ENCODE data around the gene TMBIM4. TPM values are rescaled to one million over a fixed set of nuclear protein-coding genes. Genes with fewer than 3 reads are reported as not detected.

Gene TMBIM4
- total RNA-seq, 2 donors from 2014 or later: 43.7 to 89.2 TPM

DNA sequence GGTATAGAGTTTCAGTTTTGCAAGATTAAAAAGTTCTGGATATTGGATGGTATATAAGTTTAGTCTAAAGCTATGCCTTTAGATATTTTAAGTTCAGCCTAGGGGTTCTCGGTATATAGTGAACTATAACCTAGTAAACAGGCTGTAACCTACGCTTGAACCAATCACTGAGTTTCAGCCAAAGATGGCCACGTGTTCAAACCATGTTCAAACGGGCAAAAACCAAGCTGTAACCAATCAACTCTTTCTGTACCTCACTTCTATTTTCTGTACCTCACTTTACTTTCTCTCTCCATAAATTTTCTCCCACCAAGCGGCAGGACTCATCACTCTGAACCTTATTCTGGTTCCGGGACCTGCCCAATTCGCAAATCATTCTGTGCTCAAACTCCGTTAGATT lies 1.4 kb downstream of the TMBIM4 start:
- ATAC-seq (no peak), DNase-seq (ENCODE audit: low spot score) (no peak)
- Mint-ChIP-seq H3K27ac (peak overlapping the region; percentile 98 to 100), H3K4me1 (ENCODE audit: low read depth in 2 of 2) (peaks cover 54 to 60% of the 10 kb centered on the region in 2 donors), H3K4me3 (peak overlapping the region; percentile 98), H3K27me3 (no peaks in the 10 kb centered on the region), H3K9me3 (peaks cover 4% of the 10 kb centered on the region), H3K36me3 (peaks cover 34% of the 10 kb centered on the region)

DNA sequence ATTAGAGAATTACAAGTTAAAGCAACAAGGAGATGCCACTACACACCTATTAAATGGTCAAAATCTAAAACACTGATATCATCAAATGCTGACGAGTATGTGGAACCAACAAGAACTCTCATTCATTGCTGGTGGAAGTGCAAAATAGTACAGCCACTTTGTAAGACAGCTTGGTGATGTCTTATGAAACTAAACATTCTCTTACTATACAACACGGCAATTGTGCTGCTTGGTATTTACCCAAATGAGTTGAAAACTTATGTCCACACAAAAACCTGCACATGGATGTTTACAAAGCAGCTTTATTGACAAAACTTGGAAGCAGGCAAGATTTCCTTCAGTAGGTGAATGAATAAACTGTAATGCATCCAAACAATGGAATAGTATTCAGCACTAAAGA lies 3.2 kb downstream of the TMBIM4 start:
- ATAC-seq: no peak
- peaks cover 35% of the 10 kb centered on the region for H3K36me3 Mint-ChIP-seq
- H3K9me3 Mint-ChIP-seq: peaks cover 4% of the 10 kb centered on the region
- H3K4me3 Mint-ChIP-seq: peak overlapping the region; percentile 98
- DNase-seq (ENCODE audit: low spot score): no peak
- H3K4me1 Mint-ChIP-seq (ENCODE audit: low read depth in 2 of 2): peaks cover 67 to 77% of the 10 kb centered on the region in 2 donors
- H3K27me3 Mint-ChIP-seq: no peaks in the 10 kb centered on the region
- peak overlapping the region; percentile 98 to 100 for H3K27ac Mint-ChIP-seq

DNA sequence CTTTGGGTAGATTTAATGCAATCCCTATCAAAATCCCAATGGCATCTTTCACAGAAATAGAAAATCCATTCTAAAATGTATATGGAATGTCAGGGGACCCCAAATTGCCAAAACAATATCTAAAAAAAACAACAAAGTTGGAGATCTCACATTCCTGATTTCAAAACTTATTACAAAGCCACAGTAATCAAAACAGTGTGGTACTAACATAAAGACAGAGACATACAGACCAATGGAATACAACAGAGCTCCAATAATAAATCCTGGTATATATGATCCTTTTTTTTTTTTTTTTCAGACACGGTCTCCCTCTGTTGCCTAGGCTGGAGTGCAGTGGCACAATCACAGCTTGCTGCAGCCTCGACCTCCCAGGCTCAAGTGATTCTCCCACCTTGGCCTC lies 4.7 kb downstream of the TMBIM4 start:
- Mint-ChIP-seq H3K4me1 (ENCODE audit: low read depth in 2 of 2) (peaks cover 58 to 69% of the 10 kb centered on the region in 2 donors), H3K4me3 (no peak overlapping the region), H3K36me3 (peaks cover 35% of the 10 kb centered on the region), H3K9me3 (peaks cover 4% of the 10 kb centered on the region), H3K27me3 (no peaks in the 10 kb centered on the region), H3K27ac (peak overlapping the region in 1 of 2 donors; percentile 47)
- DNase-seq (ENCODE audit: low spot score) (no peak), ATAC-seq (no peak)

DNA sequence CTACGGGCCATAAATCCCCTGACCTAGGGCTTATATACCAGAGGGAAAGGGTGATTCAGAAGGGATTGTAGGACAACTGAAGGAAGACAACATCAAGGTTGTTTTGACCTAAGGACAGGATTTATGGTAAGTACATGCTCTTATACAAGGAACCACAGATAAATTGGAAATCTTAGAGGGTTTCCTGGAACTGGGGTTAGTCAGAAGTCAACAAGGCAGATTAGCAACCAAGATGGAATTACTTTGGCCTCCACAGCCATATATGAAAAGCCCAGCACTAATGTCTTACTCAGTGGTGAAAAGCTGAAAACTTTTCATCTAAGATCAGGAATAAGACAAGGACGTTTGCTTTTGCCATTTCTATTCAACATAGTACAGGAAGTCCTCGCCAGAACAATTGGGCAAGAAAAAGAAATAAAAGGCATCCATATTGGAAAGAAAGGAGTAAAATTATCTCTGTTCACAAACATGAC lies 5.4 kb downstream of the TMBIM4 start:
- peak overlapping the region; percentile 48 for H3K4me3 Mint-ChIP-seq
- ATAC-seq: no peak
- H3K4me1 Mint-ChIP-seq (ENCODE audit: low read depth in 2 of 2): peaks cover 62 to 76% of the 10 kb centered on the region in 2 donors
- DNase-seq (ENCODE audit: low spot score): no peak
- peak overlapping the region; percentile 58 to 76 for H3K27ac Mint-ChIP-seq
- H3K9me3 Mint-ChIP-seq: peaks cover 4% of the 10 kb centered on the region
- no peaks in the 10 kb centered on the region for H3K27me3 Mint-ChIP-seq
- peaks cover 41% of the 10 kb centered on the region for H3K36me3 Mint-ChIP-seq

DNA sequence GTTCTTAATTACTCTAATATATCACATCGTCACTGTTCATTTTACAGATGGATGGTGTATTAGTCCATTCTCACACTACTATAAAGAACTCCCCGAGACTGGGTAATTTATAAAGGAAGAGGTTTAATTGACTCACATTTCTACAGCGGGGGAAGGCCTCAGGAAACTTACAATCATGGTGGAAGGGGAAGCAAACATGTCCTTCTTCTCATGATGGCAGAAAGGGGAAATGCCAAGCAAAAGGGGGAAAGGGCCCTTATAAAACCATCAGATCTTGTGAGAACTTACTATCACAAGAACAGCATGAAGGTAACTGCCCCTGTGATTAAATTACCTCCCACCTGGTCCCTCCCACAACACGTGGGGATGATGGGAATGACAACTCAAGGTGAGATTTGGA lies 6.5 kb downstream of the TMBIM4 start:
- DNase-seq (ENCODE audit: low spot score) (no peak), ATAC-seq (no peak)
- Mint-ChIP-seq H3K27me3 (no peaks in the 10 kb centered on the region), H3K27ac (peak overlapping the region in 1 of 2 donors; percentile 76), H3K4me3 (no peak overlapping the region), H3K9me3 (peaks cover 4% of the 10 kb centered on the region), H3K4me1 (ENCODE audit: low read depth in 2 of 2) (peaks cover 58 to 71% of the 10 kb centered on the region in 2 donors), H3K36me3 (peaks cover 36% of the 10 kb centered on the region)

DNA sequence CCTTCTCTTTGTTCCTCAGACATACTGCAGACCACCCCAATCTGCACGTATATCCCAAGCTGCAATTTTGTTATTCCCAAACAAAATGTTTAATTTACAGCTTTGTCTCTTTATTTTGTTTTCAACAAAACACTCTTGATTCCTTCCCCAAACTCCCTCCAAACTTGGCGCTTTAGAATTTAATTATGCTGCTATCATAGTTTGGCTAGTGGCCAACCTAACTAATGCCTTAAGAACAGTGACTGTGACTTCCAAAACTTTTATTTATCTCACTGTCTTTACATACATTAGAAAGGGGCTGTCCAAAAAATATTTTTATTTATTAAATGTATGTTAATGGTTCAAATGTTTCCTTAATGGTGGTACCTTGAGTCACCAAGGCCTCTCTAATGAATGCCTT lies 7.1 kb downstream of the TMBIM4 start:
- ATAC-seq (no peak), DNase-seq (ENCODE audit: low spot score) (no peak)
- peaks cover 4% of the 10 kb centered on the region for H3K9me3 Mint-ChIP-seq
- H3K4me3 Mint-ChIP-seq: no peak overlapping the region
- H3K36me3 Mint-ChIP-seq: peaks cover 36% of the 10 kb centered on the region
- H3K27ac Mint-ChIP-seq: peak overlapping the region in 1 of 2 donors; percentile 76
- H3K27me3 Mint-ChIP-seq: no peaks in the 10 kb centered on the region
- H3K4me1 Mint-ChIP-seq (ENCODE audit: low read depth in 2 of 2): peaks cover 55 to 66% of the 10 kb centered on the region in 2 donors

DNA sequence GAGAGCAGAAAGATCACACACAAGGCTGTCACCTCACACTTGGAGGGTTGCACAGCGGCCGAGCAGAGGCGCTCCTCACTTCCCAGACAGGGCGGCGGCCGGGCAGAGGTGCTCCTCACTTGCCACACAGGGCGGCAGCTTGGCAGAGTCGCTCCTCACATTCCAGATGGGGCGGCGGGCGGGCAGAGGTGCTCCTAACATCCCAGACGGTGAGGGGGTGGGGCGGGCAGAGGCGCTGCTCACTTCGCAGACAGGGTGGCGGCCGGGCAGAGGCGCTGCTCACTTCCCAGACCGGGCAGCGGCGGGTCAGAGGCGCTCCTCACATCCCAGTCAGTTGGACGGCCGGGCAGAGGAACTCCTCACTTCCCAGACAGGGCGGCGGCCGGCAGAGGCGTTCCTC lies 9.1 kb downstream of the TMBIM4 start:
- no peak overlapping the region for H3K4me3 Mint-ChIP-seq
- H3K9me3 Mint-ChIP-seq: no peaks in the 10 kb centered on the region
- DNase-seq (ENCODE audit: low spot score): no peak
- H3K36me3 Mint-ChIP-seq: peaks cover 26% of the 10 kb centered on the region
- no peaks in the 10 kb centered on the region for H3K27me3 Mint-ChIP-seq
- H3K27ac Mint-ChIP-seq: no peak overlapping the region
- peaks cover 58 to 68% of the 10 kb centered on the region in 2 donors for H3K4me1 Mint-ChIP-seq (ENCODE audit: low read depth in 2 of 2)
- ATAC-seq: no peak

DNA sequence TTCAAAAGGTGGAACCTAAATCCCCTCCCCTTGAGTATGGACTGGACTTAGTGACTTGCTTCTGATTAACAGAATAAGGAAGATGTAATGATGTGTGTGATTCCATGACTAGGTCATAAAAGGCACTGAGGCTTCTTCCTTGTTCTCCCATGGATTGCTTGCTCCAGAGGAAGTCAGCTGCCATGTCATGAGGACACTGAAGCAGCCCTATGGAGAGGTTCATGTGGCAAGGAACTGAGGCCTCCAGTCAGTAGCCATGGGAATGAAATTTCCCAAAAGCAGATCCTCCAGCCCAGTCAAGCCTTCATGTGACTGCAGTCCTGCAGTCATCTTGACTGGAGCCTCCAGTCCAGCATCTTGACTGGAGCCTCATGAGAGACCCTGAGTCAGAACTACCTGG lies 10.7 kb downstream of the TMBIM4 start:
- DNase-seq (ENCODE audit: low spot score) (no peak), ATAC-seq (no peak)
- H3K4me1 Mint-ChIP-seq (ENCODE audit: low read depth in 2 of 2): peaks cover 49 to 56% of the 10 kb centered on the region in 2 donors
- no peak overlapping the region for H3K4me3 Mint-ChIP-seq
- H3K9me3 Mint-ChIP-seq: no peaks in the 10 kb centered on the region
- H3K36me3 Mint-ChIP-seq: peaks cover 15% of the 10 kb centered on the region
- no peaks in the 10 kb centered on the region for H3K27me3 Mint-ChIP-seq
- peak overlapping the region in 1 of 2 donors; percentile 3 for H3K27ac Mint-ChIP-seq

DNA sequence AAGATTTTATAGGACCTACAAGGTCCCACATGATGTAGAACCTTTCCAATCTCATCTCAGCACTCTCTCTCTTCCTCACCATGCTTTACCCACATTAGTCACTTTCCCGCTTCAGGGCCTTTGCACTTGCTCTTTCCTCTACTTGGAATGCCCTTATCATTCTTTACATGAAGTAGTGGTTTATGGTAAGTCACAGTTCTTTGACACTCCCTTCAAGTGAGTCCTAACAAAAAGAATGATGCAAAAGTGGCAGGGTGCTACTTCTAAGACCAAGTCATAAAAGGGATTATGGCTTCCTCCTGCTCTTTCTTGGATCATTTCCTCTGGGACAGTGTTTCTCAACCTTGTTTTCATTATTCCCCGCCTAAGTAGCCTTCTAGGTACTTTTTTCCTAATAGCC lies 13.1 kb downstream of the TMBIM4 start:
- no peak for ATAC-seq

DNA sequence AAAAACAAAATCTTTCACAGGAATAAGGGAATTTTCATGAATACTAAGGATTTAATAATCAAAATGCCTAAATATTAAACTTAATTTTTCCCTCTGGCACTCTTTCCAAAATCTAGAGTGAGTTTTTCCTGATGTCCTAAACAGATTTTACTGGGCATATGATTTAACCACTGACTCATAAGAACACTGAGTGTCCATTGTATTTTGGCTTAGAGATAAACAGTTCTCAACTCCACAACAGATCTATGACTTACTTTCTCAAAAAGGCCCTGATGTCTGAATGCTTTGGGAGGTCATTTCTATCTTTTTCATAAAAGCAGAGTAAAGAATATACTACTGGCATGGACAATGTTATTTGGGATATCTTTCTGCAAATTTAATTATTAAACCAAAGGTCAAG lies 15.0 kb downstream of the TMBIM4 start:
- H3K36me3 Mint-ChIP-seq: peaks cover 4% of the 10 kb centered on the region

More for the DNA sequence above, 13.1 kb downstream of the TMBIM4 start:
- Mint-ChIP-seq H3K9me3 (no peaks in the 10 kb centered on the region), H3K4me3 (no peak overlapping the region), H3K27ac (no peak overlapping the region), H3K27me3 (no peaks in the 10 kb centered on the region), H3K36me3 (peaks cover 6% of the 10 kb centered on the region), H3K4me1 (ENCODE audit: low read depth in 2 of 2) (peaks cover 31 to 32% of the 10 kb centered on the region in 2 donors)
- no peak for DNase-seq (ENCODE audit: low spot score)

DNA sequence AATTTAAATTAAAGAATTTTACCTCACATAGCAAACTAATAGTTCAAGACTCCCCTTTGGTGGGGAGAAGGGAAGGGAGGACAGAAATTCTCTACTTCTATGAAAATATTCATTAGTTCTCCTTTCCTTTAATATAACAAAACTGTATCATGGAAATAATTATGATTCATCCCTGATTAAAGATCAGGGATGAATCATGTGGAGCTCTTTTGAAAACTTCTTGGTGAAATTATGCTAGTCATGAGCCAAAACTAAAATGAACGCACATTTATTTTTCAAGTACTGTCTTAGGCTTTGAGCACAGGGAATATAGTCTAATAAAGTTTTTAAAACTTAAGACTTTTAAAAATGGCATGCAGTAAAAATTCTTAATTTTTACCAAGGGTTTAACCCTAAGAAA lies 17.1 kb downstream of the TMBIM4 start:
- Mint-ChIP-seq H3K27ac (no peak overlapping the region), H3K27me3 (no peaks in the 10 kb centered on the region), H3K4me1 (ENCODE audit: low read depth in 2 of 2) (peaks cover 18 to 27% of the 10 kb centered on the region in 2 donors), H3K4me3 (no peak overlapping the region), H3K36me3 (peaks cover 6% of the 10 kb centered on the region), H3K9me3 (no peaks in the 10 kb centered on the region)
- no peak for ATAC-seq
- DNase-seq (ENCODE audit: low spot score): no peak

More for the DNA sequence above, 15.0 kb downstream of the TMBIM4 start:
- DNase-seq (ENCODE audit: low spot score) (no peak), ATAC-seq (no peak)
- H3K27ac Mint-ChIP-seq: no peak overlapping the region
- no peak overlapping the region for H3K4me3 Mint-ChIP-seq
- H3K9me3 Mint-ChIP-seq: no peaks in the 10 kb centered on the region
- peaks cover 26 to 30% of the 10 kb centered on the region in 2 donors for H3K4me1 Mint-ChIP-seq (ENCODE audit: low read depth in 2 of 2)
- no peaks in the 10 kb centered on the region for H3K27me3 Mint-ChIP-seq

DNA sequence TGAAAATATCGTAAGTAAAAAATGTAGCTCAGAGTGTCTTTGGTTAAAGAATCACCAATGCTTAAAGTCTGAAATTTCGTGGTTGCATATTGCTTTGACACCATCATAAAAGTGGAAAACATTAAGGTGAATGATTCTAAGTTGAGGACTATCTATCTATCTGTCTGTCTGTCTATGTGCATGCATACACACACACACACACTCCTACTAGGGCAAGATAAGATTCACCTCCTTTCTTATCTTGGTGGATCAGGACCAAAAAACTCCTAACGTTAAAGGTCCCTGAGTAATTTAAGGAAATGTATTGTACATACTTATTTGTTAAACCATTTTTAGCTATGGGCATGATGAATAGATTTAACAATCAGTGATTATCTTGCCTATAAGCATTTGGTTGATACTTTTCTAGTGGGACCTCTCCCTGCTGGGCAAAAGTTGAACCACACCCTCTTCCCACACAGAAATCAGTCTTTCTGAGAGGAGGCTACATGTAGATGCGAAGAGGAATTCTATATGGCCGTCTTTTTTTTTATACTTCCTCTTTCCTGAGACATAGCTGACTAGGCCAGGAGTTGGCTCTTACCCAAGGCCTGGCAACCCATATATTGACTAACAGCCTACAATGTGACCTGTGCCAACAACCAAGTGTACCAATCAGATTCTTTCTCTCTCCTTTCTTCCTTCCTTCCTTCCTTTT lies 19.9 kb downstream of the TMBIM4 start:
- no peak for DNase-seq (ENCODE audit: low spot score)
- no peaks in the 10 kb centered on the region for H3K27me3 Mint-ChIP-seq
- no peak overlapping the region for H3K4me3 Mint-ChIP-seq
- no peak overlapping the region for H3K27ac Mint-ChIP-seq
- peaks cover 6% of the 10 kb centered on the region for H3K36me3 Mint-ChIP-seq
- ATAC-seq: no peak
- peaks cover 14 to 17% of the 10 kb centered on the region in 2 donors for H3K4me1 Mint-ChIP-seq (ENCODE audit: low read depth in 2 of 2)
- H3K9me3 Mint-ChIP-seq: no peaks in the 10 kb centered on the region

DNA sequence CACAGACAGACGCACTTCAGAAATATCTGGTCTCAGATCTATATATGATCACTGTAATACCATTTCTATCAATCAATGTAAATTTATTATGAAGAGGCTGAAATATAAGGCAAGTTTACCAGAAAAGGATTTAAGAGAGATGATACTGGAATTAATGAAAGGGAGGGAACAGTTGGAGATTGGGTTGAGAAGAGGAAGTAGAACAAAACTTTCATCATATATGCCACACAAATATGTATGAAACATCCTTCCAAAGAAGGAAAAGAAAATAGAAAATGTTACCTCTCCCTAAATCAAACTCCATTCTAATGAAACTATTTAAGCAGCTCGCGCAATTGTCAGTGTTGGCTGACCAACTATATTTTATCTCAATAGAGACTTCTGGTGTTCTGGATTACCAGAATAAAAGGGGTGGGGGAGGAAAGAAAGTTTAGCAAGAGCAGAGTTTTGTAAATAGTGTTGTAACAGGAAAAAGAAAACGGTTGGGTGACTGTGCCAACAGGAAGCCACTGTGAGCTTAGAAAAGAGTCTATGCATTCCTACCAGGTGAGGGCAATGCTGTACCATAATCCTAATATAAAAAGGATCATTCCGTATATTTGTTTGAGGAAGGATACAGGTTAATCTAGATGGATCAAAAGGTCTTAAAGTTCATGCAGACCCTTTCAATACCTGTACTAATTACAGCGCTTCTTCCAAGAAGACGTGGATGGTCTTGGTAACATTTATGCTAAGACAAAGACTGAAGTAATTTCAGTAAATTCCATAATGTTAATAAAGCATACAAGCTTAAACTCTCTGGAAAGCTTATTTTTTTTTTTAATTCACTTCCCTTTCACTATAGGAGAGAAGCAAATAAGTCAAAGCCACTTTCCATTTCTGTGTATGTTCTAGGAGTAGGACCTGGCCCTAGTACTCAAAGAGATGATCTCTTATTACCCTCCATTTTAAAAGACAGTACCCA lies 24.7 kb downstream of the TMBIM4 start:
- Mint-ChIP-seq H3K27me3 (no peaks in the 10 kb centered on the region), H3K4me3 (peak overlapping the region; percentile 41), H3K36me3 (peaks cover 26% of the 10 kb centered on the region), H3K27ac (peak overlapping the region; percentile 81 to 93), H3K4me1 (ENCODE audit: low read depth in 2 of 2) (peaks cover 23 to 27% of the 10 kb centered on the region in 2 donors), H3K9me3 (peaks cover 6% of the 10 kb centered on the region)
- ATAC-seq (peak; percentile 87 to 93), DNase-seq (ENCODE audit: low spot score) (no peak)

DNA sequence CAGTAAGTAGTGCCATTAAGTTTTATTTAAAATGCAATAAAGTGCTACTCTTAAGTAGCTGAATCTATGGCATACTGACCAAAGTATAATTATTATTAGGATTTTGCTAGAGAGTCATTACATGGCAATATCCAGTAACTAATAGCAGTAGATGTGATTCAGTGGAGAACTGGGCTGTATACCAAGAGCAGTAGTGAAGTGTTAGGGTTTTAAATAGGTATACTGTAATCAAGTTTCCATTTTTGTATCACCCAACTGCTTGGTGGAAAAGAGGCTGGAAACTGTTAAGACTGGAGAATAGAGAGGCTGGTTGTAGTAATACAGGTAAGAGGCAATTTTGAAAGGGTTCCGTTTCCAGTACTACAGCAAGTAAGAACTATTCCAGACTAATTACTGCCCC lies 25.9 kb downstream of the TMBIM4 start:
- H3K27ac Mint-ChIP-seq: peak overlapping the region; percentile 81 to 93
- no peaks in the 10 kb centered on the region for H3K27me3 Mint-ChIP-seq
- H3K36me3 Mint-ChIP-seq: peaks cover 36% of the 10 kb centered on the region
- H3K9me3 Mint-ChIP-seq: peaks cover 7% of the 10 kb centered on the region
- ATAC-seq (no peak), DNase-seq (ENCODE audit: low spot score) (no peak)
- no peak overlapping the region for H3K4me3 Mint-ChIP-seq
- H3K4me1 Mint-ChIP-seq (ENCODE audit: low read depth in 2 of 2): peaks cover 23 to 28% of the 10 kb centered on the region in 2 donors

All from natural killer cell treated with Interleukin-12 subunit alpha and Interleukin-12 subunit beta and Interleukin-15 and Interleukin-18, amount 100 ng/mL, for 72 hours (primary cell).